GM19324 (cell line): ENCODE data around the gene TCF12.
"Not testable (repeated sequence)": the region's sequence is repeated elsewhere in the genome, so short reads cannot be mapped to it uniquely, and the experiment has no call there.

Experiments used
- ATAC-seq: cut with Tn5 transposase; IDR thresholded peaks from one replicate; pipeline ENCODE4 v1.9.1; 2021; ENCODE audit warnings: mild to moderate bottlenecking, moderate library complexity; ENCODE audit not compliant: unreplicated experiment, low FRiP score

TCF12 gene

DNA sequence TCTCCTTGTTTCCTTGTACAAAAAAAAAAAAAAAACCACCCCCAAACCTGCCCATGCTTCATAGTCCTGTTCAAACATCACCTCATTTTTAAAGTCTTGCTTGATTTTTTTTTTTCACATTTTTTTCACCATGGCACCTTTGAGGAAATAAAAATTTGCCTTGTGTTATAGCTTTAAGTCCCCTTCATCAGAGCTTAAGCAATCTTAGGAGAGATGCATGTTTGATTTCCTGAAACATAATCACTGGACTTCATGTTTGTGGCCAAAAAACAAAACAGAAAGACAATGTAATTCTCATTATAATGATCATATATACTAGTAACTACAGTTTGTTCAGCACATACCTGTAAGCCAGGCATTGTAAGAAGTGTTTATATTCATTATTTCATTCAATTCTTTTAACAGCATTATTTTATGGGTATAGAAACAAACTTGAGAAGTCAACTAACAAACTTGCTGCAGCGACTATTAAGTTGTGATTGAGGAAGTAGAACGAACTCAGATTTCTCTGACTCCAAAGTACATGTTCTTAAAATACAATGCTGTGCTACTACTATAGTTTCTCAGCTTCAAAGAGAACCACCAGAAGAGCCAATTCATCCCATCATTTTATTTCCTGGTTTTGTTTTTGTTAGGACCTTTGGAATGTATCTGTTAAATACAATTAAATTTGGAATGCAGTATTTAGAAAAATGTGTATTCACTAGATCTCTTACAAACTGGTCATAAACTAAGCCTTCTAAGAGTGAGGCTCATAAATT, 203.8 kb downstream of the TCF12 start:
- ATAC-seq, result no peak

- ATAC-seq, result no peak
These were observed 205.6 kb downstream of the TCF12 start for GRCh38 chr15:57124036-57124435.

DNA sequence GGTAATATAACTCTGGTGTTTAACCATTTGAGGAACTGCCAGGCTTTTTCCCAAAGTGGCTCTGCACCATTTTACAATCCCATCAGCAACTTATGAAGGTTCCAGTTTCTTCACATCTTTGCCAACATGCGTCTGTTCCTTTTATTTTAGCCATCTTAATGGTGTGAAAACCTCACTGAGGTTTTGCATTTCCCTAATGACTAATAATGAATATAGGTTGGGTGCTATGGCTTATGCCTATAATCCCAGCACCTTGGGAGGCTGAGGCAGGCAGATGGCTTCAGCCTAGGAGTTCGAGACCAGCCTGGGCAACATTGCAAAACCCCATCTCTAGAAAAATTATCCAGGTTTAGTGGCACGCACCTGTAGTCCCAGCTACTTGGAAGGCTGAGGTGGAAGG, 210.6 kb downstream of the TCF12 start:
- no peak for ATAC-seq

DNA sequence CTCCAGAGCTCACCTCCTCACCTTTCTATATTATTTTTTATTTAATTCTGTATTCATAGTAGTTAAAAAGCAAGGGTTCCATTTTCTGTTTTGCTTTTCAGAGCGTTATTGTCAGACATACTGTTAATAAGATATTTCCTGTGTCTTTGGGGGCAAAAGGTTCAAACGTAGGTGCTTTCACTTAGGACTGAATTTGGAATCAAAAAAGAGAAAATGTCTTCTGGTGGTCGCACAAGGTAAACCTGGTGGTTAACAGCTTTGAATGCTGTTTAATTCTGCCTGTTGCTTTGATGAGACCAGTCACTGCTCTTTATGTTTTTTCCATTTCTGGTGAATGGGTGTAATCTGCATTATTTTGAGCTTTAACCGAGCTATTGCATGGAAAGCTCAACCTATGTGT, 212.5 kb downstream of the TCF12 start:
- no peak for ATAC-seq

- ATAC-seq, result no peak
These were observed 214.9 kb downstream of the TCF12 start for GRCh38 chr15:57133127-57133968.

DNA sequence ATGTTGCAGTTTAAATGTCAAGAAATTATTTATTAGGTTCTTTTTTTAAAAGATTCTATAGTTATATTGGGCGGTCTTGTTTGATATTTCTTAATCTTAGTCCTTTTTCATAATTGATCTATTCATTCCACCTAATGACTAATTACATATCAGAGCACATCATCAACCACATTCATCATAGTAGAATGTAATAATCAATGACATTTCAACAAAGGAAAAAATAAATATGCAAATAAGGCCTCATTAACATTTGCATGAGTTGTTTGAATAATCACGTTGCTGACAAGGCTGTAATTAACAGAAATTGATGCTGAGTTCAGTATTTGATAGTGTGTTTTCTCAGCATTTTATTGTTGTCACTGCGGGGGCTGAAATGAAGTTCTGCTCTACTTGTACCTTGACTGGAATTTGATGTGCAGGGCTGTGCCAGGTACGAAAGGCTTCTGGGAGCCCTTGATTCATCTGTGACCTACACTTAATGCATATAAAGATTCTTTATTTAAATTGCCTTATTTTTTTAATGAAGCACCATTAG, 215.7 kb downstream of the TCF12 start:
- no peak for ATAC-seq

- no peak for ATAC-seq
These were observed 216.4 kb downstream of the TCF12 start for GRCh38 chr15:57134851-57135250.

- no peak for ATAC-seq
These were observed 217.4 kb downstream of the TCF12 start for GRCh38 chr15:57135800-57136199.

- ATAC-seq, result no peak
These were observed 219.9 kb downstream of the TCF12 start for GRCh38 chr15:57138349-57138788.

GRCh38 chr15:57143511-57144078, 225.2 kb downstream of the TCF12 start:
- ATAC-seq, result no peak

GRCh38 chr15:57144448-57144847, 226.0 kb downstream of the TCF12 start:
- no peak for ATAC-seq

DNA sequence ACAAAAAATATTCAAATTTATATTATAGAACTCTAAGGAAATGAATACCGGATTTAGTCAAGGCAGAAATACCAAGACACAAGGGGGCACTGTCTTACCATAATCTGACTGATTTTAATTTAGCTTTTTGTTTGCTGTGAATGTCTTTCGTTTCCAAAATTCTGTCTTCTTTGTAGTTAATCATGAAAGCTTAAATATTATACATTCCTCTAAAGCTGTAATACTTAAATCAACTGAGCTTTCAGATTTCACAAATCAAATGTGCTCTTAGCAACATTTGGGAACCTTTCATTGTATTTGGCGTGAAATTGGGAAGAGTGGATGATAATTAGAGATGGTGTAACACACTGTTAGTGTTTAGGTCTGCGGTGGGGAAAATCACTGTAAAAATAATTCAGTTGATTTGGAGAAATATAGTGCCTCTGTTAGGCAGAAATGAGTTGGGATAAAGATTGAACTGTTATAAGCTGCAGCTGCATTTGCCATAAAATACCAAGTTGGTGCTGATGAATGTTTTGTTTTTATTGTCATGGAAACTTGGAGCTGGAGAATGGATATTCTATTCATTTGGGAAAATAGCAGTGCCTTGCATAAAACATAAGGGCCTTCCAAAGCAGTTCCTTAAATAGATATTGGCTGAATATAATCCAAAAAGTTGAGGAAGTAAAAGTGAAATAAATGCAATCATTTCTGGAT, 228.2 kb downstream of the TCF12 start:
- ATAC-seq, result no peak

GRCh38 chr15:57147621-57148020, 229.2 kb downstream of the TCF12 start:
- no peak for ATAC-seq

DNA sequence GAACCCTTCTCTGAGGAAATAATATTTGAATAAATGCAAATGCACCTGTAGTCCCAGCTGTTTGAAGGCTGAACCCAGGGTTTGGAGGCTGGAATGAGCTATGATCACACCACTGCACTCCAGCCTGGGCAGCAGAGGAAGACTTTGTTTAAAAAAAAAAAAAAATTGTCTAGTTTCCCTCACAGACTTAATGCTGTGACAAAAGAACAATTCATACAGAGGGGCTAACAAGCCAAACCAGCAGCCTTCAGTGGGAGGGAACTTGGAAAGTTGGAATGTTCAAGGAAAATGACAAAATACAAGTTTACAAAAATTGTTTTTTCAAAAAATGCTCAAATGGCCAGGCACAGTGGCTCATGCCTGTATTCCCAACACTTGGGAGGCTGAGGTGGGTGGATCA, 229.8 kb downstream of the TCF12 start:
- ATAC-seq, result no peak

DNA sequence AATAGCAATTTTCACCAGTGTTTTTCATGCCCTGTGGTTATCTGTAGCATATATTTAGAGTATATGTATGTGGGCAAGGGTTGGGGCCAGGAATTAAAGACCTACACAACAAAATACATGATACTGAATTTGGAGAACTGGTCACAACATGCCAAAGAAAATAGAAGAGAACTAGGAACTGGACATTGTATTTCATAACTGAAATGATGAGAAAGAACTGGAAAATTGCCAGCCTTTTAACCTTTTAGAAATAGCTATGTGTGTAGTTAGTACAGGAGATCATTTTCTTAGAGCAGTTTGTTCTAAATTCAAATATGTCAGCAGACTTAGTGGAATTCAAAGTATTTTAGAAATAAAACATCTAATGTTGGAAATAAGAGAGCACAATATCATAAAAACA, 230.8 kb downstream of the TCF12 start:
- no peak for ATAC-seq

DNA sequence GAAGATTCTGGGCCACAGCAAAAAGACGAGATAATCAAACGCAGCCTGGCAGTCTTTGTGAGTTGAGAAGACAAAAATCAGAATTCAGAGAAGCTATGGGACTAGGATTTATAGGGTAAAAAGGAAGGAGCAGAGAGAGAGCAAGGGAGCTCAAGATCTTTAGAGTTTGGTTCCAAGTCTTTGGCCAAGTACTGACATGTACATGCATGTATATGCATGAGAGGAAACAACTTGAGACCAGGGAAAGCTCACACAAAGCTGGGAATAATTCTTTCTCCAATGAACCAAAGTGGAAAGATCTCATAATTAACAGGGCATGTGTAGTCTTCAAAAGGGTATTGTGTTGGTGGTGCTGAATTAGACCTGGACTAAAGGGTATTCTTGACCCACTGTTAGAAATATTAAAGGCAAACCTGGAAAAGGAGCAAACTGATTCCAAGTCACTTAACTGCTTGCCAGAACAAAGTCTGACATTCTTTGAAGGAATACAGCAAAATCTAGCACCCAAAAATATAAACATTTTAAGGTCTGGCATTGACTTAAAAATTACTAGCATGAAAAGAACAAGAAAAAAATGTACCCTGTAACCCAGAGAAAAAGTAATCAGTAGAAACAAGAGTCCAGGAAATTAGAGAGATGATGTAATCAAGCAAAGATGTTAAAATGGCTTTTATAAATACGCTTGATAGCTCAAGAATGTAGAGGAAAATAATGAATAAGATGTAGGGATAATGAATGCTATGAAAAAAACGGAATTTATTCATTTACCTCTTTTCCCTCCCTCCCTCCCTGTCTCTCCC, 231.8 kb downstream of the TCF12 start:
- ATAC-seq, result no peak

DNA sequence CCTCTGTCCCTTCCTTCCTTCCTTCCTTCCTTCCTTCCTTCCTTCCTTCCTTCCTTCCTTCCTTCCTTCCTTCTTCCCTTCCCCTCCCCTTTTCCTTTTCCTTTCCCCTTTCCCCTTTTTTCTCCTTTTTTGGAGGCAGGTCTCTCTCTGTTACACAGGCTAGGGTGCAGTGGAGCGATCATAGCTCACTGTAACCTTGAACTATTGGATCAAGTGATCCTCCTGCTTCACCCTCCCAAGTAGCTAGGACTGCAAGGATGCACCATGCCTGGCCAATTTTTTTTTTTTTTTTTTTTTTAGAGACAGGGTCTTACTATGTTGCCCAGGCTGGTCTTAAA, 232.4 kb downstream of the TCF12 start:
- ATAC-seq, result not testable (repeated sequence)

DNA sequence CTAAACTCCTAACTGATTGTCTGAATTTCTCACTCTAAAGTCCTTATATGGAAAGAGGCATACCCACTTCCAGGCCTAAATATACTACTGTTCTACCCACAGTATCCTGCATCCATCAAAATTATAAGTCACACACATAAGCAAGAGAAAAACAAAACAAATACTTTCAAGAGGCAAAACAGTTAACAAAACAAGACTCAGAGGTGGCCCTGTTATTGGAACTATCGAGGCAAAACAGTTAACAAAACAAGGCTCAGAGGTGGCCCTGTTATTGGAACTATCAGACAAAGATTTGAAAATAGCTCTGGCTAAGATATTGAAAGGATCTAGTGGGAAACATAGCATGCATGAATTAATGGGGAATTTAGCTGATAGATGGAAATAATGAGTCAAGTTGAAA, 233.7 kb downstream of the TCF12 start:
- ATAC-seq, result no peak

DNA sequence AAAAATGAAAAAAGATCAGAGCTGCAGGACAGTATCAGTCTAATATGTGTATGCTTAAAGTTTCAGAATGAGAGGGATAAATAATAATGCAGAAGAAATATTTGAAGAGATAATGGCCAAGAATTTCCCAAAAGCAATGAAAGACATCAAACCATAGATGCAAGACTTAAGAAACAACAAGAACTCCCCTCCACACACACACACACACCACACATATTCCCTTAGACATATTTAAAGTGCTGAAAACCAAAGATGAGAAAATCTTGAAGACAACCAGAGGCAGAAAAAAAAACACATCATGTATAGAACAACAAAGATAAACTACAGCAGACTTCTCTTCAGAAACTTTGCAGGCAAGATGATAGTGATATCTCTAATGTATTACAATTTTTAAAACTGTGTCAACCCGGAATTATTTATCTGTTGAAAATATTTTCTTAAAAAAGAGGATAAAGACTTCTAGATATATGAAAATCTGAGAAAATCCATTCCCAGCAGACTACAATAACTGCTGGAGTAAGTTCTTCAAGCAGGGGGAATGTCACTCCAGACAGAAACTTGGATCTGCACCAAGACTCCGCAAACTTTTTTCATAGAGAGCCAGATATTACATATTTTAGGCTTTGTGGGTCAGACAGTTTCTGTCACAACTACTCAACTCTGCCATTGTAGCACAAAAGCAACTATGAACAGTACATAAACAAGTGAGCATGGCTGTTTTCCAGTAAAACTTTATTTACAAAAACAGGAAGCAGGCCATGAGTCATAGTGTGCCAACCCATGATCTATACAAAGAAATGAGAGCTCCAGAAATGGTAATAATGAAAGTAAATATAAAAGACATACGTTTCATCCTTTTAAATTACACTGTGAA, 234.5 kb downstream of the TCF12 start:
- ATAC-seq, result no peak
